D341Med (cell line): ENCODE data around the gene BCKDHA.

ENCODE experiments used
- DNase-seq: peaks from one replicate; pipeline ENCODE4 v3.0.0; 2012; ENCODE audit warnings: low spot score

BCKDHA gene

GRCh38 chr19:41397086-41398049 lies at the start of gene BCKDHA, which contains the start of gene EXOSC5:
TSS of gene BCKDHA (plus strand) at chr19:41397818. CDS start at chr19:41397828, 10 bp downstream.
TSS of gene EXOSC5 (minus strand) at chr19:41397359. CDS start at chr19:41397328, 31 bp downstream.
- peak; percentile 99 for DNase-seq

- DNase-seq: no peak
These were observed 46.8 kb upstream of the BCKDHA start for GRCh38 chr19:41350735-41351338.

- peak; percentile 85 for DNase-seq
These were observed 46.0 kb upstream of the BCKDHA start for GRCh38 chr19:41351339-41352245.

- DNase-seq: no peak
These were observed 45.4 kb upstream of the BCKDHA start for GRCh38 chr19:41352279-41352608.

GRCh38 chr19:41352609-41353465 lies 44.8 kb upstream of the BCKDHA start:
- peak; percentile 81 for DNase-seq

GRCh38 chr19:41353466-41354342 lies 43.9 kb upstream of the BCKDHA start, which contains the start of gene TGFB1:
TSS of gene TGFB1 (minus strand) at chr19:41353922. CDS start at chr19:41353044, 878 bp downstream.
- peak; percentile 93 for DNase-seq

GRCh38 chr19:41354343-41354953 lies 43.2 kb upstream of the BCKDHA start:
- DNase-seq: no peak

- no peak for DNase-seq
These were observed 42.6 kb upstream of the BCKDHA start for GRCh38 chr19:41355035-41355434.

GRCh38 chr19:41355802-41356201 lies 41.8 kb upstream of the BCKDHA start:
- DNase-seq: no peak

GRCh38 chr19:41356984-41357739 lies 40.5 kb upstream of the BCKDHA start:
- DNase-seq: no peak

GRCh38 chr19:41357746-41358145 lies 39.9 kb upstream of the BCKDHA start:
- DNase-seq: no peak

- DNase-seq: no peak
These were observed 37.9 kb upstream of the BCKDHA start for GRCh38 chr19:41359741-41360140.

GRCh38 chr19:41362143-41362847 lies 35.3 kb upstream of the BCKDHA start:
- no peak for DNase-seq

- DNase-seq: no peak
These were observed 34.3 kb upstream of the BCKDHA start for GRCh38 chr19:41363371-41363752.

- DNase-seq: peak; percentile 96
These were observed 33.7 kb upstream of the BCKDHA start, which contains the start of gene B9D2 for GRCh38 chr19:41363753-41364523. TSS of gene B9D2 (minus strand) at chr19:41364149. CDS start at chr19:41363519, 630 bp downstream.

- no peak for DNase-seq
These were observed 32.9 kb upstream of the BCKDHA start for GRCh38 chr19:41364524-41365391.
